GM18511 (cell line): ENCODE results near the gene SPRR2B.
"Not testable (repeated sequence)": the region's sequence is repeated elsewhere in the genome, so short reads cannot be mapped to it uniquely, and the experiment has no call there.

Experiments used
- ATAC-seq: cut with Tn5 transposase; IDR thresholded peaks from one replicate; pipeline ENCODE4 v1.9.1; 2021; ENCODE audit warnings: mild to moderate bottlenecking, moderate library complexity; ENCODE audit not compliant: unreplicated experiment

Gene SPRR2B

DNA sequence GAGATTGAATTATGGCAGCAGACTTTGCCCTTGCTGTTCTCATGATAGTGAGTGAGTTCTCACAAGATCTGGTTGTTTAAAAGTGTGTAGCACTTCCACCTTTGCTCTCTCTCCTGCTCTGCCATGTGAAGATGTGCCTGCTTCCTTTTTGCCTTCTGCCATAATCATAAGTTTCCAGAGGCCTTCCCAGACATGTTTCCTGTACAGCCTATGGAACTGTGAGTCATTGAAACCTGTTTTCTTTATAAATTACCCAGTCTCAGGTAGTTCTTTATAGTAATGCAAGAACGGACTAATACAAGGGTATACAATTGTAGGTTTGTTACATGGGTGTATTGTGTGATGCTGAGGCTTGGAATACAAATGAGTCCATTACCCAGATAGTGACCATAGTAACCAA lies 36.2 kb downstream of the SPRR2B start:
- no peak for ATAC-seq

DNA sequence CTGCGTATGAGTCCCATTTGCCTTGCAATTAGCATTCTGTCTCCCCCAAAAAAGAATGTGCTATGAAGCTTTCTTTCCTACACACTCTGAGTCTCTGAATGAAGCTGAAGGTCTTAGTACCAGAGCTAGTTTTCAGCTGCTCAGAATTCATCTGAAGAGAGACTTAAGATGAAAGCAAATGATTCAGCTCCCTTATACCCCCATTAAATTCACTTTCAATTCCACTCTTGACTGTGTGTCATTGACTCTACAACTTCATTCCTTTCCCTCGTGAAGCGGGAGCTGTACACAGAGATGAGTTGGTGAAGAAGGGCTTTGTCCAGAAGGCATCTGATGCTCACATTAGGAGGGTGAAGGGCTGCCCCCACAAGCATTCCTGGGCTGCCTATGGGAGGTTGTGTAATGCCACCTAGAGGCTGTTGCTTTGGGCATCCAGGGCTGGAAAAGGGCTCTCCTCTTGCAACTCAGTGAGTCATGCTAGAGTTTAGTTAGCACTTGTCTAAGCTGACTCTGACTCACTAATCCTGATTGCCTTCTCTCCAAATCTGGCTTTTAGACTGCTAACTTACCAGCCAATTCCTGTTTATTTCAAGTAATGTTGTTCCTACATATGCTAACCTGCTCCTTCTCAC lies 38.6 kb downstream of the SPRR2B start:
- no peak for ATAC-seq

DNA sequence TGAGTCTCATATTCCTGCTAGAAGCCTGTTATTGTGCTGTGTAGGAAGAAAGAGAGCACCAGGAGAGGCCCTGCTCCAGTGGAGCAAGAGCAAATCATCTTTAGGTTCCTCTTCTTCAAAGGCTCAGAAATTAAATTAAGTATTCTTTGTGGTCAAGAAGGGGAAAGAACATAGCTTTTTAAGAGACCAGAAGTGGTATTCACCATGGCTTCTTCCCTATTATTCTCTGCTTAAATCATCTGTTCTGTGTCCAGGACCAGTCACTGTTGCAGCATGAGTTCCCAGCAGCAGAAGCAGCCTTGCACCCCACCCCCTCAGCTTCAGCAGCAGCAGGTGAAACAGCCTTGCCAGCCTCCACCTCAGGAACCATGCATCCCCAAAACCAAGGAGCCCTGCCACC lies 39.3 kb downstream of the SPRR2B start:
- no peak for ATAC-seq

DNA sequence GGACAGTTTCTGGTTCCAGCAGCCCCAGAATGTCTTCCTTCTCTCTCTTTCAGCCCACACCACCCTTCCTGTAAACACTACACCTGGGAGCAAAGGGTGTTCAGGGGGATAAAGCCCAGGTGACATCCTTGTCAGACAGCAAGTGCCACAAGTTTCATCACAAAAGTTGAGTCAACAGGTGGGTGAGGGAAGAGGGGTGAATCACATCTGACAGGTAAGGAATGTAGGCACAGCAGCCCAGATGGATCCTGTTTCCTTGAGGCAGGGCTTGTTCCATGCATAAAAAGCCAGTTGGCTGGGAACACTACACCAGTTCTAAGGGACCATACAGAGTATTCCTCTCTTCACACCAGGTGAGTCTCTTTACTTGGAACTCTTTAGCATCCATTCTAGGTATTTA lies 40.5 kb downstream of the SPRR2B start, which contains the start of gene SPRR1B:
Gene SPRR1B (plus strand): TSS at position 309 of the 400 bp plus-strand sequence. CDS start 1,143 bp downstream, outside the sequence.
- ATAC-seq: no peak

DNA sequence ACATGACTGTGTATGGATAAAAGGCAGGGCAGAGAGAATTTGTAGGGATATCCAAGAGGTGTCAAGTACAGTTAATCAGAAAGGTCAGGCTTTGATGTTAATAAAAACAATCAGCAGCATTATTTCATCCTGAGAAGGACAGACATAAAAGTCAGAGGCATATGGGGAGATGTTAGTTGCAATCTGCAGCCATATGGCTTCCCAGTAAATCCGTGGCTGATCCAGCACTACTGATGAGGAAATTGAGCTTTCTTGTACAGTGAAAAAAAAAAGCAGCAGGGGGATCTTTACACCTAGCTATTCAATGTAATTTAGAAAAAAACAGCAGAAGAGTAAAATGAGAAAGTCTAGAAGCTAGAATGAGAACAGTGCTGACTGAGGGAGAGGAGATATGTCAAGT lies 42.6 kb downstream of the SPRR2B start:
- ATAC-seq: no peak

DNA sequence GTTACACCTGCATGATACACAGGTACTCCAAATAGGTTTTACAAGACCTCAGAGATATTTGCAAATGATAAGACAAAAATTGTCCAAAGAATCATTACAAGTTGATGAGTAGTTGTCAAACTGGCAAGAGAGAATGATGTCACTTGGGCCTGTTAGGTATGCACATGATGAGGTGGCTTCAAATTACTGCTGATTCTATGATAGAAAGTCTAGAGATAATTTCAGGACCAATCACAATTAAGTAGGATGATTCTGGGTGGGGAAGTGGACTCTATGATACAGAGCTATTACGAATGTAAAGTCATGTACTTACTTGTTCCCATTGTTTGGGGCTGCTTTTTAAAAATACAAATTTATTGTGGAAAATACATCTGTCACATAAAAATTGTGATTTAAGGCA lies 45.6 kb downstream of the SPRR2B start:
- ATAC-seq: no peak

DNA sequence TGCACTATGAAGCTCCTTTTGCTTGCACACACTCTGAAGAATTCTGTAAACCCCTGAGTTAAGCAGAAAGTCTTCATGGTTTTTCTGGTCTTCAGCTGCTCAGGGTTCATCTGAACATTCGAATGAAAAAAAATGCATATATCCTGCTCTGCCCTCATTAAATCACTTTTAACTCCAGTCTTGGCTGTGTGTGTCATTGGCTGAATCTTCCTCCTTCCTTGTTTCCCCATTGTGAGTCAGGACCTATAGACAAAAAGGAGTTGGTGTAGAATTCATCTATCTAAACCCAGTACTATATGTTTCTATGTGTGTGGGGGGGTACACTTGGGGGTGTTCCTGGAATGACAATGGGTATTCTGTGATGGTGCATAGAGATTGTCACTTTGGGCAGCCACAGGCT lies 47.0 kb downstream of the SPRR2B start:
- ATAC-seq: no peak

DNA sequence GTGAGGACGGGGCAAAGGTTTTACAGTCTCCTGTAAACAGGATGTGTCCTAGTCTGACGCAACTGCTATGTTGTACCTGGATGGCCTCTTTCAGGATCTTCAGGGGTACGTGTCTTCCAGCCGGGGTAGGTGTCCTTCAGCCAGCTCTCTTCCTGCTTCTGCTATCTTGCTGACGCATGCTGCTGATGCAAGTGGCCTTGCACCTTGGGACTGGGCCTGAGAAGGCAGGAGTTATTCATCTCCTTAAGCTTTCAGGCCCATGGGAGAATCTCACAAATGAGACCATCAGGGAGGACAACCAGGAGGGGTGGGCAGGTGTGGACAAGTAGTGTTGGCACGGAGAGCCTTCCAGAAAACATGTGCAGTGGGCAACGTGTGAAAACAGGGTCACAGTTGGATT lies 48.3 kb downstream of the SPRR2B start:
- ATAC-seq: no peak

DNA sequence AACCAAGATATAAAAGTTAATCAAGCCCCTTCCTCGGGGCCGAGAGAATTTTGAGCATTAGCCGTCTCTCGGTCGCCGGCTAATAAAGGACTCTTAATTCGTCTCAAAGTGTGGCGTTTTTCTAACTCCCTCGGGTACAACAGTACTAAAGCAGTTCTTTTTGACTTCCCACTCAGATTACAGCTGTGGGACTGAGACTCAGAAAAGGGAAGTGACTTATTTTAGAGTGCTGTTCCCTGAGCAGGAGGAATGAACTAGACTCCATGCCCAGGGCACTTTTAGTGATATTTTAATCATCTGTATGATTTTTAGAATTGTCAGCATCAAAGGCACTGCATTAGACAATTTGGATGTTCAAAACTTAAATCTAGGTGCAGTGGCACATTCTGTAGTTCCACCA lies 49.1 kb downstream of the SPRR2B start:
- not testable (repeated sequence) for ATAC-seq

DNA sequence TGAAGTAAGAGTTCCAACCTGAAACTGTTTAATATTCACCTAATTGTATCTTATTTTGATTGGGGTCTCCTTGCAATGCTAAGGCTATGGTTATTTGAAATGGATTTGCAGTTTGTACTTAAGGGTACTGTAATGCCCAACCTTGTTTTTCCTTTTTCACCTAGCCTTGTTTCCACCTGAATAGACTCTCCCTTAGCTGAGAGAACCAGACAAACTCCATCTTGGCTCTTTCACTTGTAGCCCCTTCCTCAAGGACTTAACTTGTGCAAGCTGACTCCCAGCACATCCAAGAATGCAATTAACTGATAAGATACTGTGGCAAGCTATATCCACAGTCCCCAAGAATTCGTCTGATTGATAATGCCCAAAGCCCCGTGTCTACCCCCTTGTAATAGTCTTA lies 49.6 kb downstream of the SPRR2B start:
- ATAC-seq: not testable (repeated sequence)
